ENCODE results near the gene PLCL1.

DNA sequence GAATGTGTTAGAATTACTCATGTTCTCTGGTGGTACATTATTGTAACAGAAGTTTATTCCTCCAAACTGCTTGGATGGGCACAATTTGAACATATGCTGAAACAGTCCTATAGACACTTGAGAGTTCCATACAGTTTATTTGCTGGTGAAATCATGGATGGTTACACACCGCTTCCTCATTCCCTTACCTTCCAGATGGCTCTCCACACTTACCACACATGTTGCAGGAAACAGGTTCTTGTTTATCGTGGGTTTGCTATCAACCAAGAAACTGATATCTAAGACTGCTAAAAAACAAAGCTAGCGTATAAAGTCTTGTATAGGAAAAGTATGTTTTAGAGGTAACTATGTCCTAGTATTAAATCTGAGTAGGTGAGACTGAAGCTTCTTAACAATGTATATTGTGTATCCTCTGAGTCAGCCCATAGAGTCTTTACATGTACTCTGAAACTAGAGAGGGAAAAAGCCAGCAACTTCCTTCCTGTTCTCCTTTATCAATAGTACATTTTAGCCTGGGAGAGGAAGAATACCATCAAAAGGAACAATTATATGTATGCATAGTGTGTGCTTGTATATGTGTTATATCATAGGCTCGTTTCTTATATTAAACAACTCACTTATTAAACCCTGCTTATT, 313.1 kb downstream of the PLCL1 start:
- TF ChIP-seq, protein P1, sequence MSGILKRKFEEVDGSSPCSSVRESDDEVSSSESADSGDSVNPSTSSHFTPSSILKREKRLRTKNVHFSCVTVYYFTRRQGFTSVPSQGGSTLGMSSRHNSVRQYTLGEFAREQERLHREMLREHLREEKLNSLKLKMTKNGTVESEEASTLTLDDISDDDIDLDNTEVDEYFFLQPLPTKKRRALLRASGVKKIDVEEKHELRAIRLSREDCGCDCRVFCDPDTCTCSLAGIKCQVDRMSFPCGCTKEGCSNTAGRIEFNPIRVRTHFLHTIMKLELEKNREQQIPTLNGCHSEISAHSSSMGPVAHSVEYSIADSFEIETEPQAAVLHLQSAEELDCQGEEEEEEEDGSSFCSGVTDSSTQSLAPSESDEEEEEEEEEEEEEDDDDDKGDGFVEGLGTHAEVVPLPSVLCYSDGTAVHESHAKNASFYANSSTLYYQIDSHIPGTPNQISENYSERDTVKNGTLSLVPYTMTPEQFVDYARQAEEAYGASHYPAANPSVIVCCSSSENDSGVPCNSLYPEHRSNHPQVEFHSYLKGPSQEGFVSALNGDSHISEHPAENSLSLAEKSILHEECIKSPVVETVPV (CRISPR knock-in tag; IDR thresholded peaks at IDR 0.05), result no peak
- no peak for TF ChIP-seq BACH2 (CRISPR knock-in tag; IDR thresholded peaks at IDR 0.05; ENCODE audit: borderline replicate concordance)
- TF ChIP-seq ZNF565 (CRISPR knock-in tag; conservative IDR thresholded peaks at IDR 0.05; ENCODE audit: low read depth), result no peak
- TF ChIP-seq ZFP3 (CRISPR knock-in tag; IDR thresholded peaks at IDR 0.05), result no peak
- TF ChIP-seq ZNF8 (CRISPR knock-in tag; IDR thresholded peaks at IDR 0.05), result no peak
- TF ChIP-seq RARB (CRISPR knock-in tag; IDR thresholded peaks at IDR 0.05), result no peak
- TF ChIP-seq, protein P2, sequence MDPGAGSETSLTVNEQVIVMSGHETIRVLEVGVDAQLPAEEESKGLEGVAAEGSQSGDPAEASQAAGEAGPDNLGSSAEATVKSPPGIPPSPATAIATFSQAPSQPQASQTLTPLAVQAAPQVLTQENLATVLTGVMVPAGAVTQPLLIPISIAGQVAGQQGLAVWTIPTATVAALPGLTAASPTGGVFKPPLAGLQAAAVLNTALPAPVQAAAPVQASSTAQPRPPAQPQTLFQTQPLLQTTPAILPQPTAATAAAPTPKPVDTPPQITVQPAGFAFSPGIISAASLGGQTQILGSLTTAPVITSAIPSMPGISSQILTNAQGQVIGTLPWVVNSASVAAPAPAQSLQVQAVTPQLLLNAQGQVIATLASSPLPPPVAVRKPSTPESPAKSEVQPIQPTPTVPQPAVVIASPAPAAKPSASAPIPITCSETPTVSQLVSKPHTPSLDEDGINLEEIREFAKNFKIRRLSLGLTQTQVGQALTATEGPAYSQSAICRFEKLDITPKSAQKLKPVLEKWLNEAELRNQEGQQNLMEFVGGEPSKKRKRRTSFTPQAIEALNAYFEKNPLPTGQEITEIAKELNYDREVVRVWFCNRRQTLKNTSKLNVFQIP (CRISPR knock-in tag; IDR thresholded peaks at IDR 0.05; ENCODE audit: borderline replicate concordance, low read depth), result no peak
- TF ChIP-seq TOX (CRISPR knock-in tag; IDR thresholded peaks at IDR 0.05; ENCODE audit: borderline replicate concordance), result no peak
- TF ChIP-seq, protein P3, sequence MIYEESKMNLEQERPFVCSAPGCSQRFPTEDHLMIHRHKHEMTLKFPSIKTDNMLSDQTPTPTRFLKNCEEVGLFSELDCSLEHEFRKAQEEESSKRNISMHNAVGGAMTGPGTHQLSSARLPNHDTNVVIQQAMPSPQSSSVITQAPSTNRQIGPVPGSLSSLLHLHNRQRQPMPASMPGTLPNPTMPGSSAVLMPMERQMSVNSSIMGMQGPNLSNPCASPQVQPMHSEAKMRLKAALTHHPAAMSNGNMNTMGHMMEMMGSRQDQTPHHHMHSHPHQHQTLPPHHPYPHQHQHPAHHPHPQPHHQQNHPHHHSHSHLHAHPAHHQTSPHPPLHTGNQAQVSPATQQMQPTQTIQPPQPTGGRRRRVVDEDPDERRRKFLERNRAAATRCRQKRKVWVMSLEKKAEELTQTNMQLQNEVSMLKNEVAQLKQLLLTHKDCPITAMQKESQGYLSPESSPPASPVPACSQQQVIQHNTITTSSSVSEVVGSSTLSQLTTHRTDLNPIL (CRISPR knock-in tag; IDR thresholded peaks at IDR 0.05; ENCODE audit: low read depth), result no peak

Data from SK-N-SH treated with all-trans-retinoic acid at 6 μM for 48 hours (cell line).